HEK293T (cell line): ENCODE data around the gene PPP6R1.

Source experiments
- ARNT ChIP-seq: fragments of 450-650 bp; IDR thresholded peaks from 2 replicates; pipeline ENCODE4 v1.6.1; 2017; ENCODE audit warnings: mild to moderate bottlenecking
- BHLHE40 ChIP-seq: fragments of 450-650 bp; IDR thresholded peaks from 2 replicates; pipeline ENCODE4 v1.6.1; 2016; ENCODE audit warnings: mild to moderate bottlenecking, moderate library complexity, borderline replicate concordance
- CTBP1 ChIP-seq: fragments of 450-650 bp; IDR thresholded peaks from 2 replicates; pipeline ENCODE4 v1.6.1; 2016; ENCODE audit warnings: borderline replicate concordance
- ELF4 ChIP-seq: fragments of 450-650 bp; IDR thresholded peaks from 2 replicates; pipeline ENCODE4 v1.6.1; 2017; ENCODE audit warnings: antibody characterized with exemption
- FOXA1 ChIP-seq: fragments of 450-650 bp; IDR thresholded peaks from 2 replicates; pipeline ENCODE4 v1.6.1; 2016; ENCODE audit warnings: mild to moderate bottlenecking
- FOXK2 ChIP-seq: fragments of 450-650 bp; IDR thresholded peaks from 2 replicates; pipeline ENCODE4 v1.6.1; 2016; ENCODE audit warnings: mild to moderate bottlenecking
- FOXM1 ChIP-seq: fragments of 450-650 bp; IDR thresholded peaks from 2 replicates; pipeline ENCODE4 v1.6.1; 2017; ENCODE audit warnings: mild to moderate bottlenecking, borderline replicate concordance
- HDGF ChIP-seq: fragments of 450-650 bp; IDR thresholded peaks from 2 replicates; pipeline ENCODE4 v1.6.1; 2017; ENCODE audit warnings: antibody characterized with exemption, borderline replicate concordance
- NFRKB ChIP-seq: fragments of 450-650 bp; IDR thresholded peaks from 2 replicates; pipeline ENCODE4 v1.6.1; 2016; ENCODE audit warnings: mild to moderate bottlenecking, moderate library complexity
- SP1 ChIP-seq: fragments of 450-650 bp; IDR thresholded peaks from 2 replicates; pipeline ENCODE4 v1.6.1; 2017
- SUZ12 ChIP-seq: fragments of 450-650 bp; IDR thresholded peaks from 2 replicates; pipeline ENCODE4 v1.6.1; 2016; ENCODE audit warnings: mild to moderate bottlenecking
- TARDBP ChIP-seq: fragments of 450-650 bp; IDR thresholded peaks from 2 replicates; pipeline ENCODE4 v1.6.1; 2016
- ZNF384 ChIP-seq: fragments of 450-650 bp; IDR thresholded peaks from 2 replicates; pipeline ENCODE4 v1.6.1; 2016
- TF ChIP-seq, protein P1 (sequence below): fragments of 450-650 bp; IDR thresholded peaks from 2 replicates; pipeline ENCODE4 v1.6.1; 2016

DNA sequence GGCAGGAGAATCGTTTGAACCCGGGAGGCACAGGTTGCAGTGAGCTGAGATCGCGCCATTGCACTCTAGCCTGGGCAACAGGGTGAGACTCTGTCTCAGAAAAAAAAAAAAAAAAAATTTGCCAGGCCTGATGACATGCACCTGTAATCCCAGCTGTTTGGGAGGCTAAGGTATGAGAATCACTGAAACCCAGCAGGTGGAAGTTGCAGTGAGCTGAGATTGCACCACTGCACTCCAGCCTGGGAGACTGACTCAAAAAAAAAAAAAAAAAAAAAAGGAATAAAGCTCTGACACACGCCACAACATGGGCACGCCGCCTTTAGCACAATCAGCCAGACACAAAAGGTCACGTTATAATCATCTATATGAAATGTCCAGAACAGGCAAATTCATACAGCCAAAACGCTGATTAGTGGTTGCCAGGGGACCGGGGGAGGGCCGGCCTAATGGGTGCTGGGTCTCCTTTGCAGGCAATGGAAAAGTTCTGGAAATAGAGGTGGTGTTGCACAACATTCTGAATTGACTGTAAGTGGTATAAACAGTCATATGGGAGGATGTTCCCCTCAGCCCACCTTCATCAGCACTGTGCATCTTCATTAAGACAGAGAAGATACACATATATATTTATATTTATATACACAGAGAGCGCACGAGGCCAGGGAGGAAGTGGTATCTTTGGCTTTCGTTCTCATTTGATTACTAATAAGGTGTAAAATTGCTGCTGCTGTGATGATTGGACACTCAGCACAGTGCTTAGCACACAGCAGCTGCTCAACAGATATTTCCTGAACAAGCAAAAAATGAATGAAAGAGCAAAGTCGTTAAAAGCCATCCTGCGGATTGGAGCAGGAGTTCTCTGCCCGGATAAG is 17.3 kb upstream of the PPP6R1 start:
- TF ChIP-seq FOXK2 = no peak
- TF ChIP-seq, protein P1, sequence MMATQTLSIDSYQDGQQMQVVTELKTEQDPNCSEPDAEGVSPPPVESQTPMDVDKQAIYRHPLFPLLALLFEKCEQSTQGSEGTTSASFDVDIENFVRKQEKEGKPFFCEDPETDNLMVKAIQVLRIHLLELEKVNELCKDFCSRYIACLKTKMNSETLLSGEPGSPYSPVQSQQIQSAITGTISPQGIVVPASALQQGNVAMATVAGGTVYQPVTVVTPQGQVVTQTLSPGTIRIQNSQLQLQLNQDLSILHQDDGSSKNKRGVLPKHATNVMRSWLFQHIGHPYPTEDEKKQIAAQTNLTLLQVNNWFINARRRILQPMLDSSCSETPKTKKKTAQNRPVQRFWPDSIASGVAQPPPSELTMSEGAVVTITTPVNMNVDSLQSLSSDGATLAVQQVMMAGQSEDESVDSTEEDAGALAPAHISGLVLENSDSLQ = no peak
- TF ChIP-seq CTBP1 = no peak
- no peak for TF ChIP-seq ARNT
- TF ChIP-seq SP1 = no peak
- no peak for TF ChIP-seq FOXM1
- no peak for TF ChIP-seq ELF4
- TF ChIP-seq BHLHE40 = no peak
- no peak for TF ChIP-seq SUZ12
- TF ChIP-seq FOXA1 = no peak
- TF ChIP-seq ZNF384 = no peak
- no peak for TF ChIP-seq HDGF
- no peak for TF ChIP-seq NFRKB
- TF ChIP-seq TARDBP = no peak
